GM12891 (cell line): Measurements from ENCODE around the gene AP5S1.

Experiments
- PAX5 ChIP-seq: IDR thresholded peaks from 2 replicates; pipeline ENCODE4 v1.6.1; 2011; ENCODE audit warnings: low read length, moderate library complexity, mild to moderate bottlenecking; ENCODE audit not compliant: insufficient read depth, severe bottlenecking
- POLR2A ChIP-seq: IDR thresholded peaks from 2 replicates; pipeline ENCODE4 v1.6.1; 2011; ENCODE audit warnings: low read depth, low read length, control low read depth
- POLR2AphosphoS5 ChIP-seq: IDR thresholded peaks from 2 replicates; pipeline ENCODE4 v1.6.1; 2011; ENCODE audit warnings: low read depth, low read length, control low read depth

DNA sequence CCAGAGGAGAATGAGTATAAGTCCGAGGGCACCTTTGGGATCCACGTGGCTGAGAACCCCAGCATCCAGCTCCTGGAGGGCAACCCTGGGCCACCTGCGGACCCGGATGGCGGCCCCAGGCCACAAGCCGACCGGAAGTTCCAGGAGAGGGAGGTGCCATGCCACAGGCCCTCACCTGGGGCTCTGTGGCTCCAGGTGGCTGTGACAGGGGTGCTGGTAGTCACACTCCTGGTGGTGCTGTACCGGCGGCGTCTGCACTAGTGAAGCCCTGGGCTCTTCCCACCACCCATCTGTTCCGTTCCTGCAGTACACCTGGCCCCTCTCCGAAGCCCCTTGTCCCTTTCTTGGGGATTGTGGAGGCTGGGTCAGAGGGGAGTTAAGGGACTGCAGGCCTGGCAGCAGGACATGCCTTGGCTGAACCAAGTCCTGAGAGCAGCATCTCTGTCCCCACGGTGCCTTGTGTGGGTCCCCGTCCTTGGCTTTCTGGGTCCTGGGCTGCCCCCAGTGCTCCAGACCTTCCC, 45.6 kb downstream of the AP5S1 start:
- TF ChIP-seq POLR2A: no peak
- no peak for TF ChIP-seq PAX5
- TF ChIP-seq POLR2AphosphoS5: no peak
